Fibroblast of peridontal ligament (primary cell): ENCODE data around the gene WWOX.

ENCODE experiments used
- DNase-seq: peaks from one replicate; pipeline ENCODE4 v3.0.0-alpha.2; 2010; ENCODE audit errors: extremely low read depth

WWOX gene

GRCh38 chr16:79171504-79171903 lies 1072.0 kb downstream of the WWOX start:
- no peak for DNase-seq

DNA sequence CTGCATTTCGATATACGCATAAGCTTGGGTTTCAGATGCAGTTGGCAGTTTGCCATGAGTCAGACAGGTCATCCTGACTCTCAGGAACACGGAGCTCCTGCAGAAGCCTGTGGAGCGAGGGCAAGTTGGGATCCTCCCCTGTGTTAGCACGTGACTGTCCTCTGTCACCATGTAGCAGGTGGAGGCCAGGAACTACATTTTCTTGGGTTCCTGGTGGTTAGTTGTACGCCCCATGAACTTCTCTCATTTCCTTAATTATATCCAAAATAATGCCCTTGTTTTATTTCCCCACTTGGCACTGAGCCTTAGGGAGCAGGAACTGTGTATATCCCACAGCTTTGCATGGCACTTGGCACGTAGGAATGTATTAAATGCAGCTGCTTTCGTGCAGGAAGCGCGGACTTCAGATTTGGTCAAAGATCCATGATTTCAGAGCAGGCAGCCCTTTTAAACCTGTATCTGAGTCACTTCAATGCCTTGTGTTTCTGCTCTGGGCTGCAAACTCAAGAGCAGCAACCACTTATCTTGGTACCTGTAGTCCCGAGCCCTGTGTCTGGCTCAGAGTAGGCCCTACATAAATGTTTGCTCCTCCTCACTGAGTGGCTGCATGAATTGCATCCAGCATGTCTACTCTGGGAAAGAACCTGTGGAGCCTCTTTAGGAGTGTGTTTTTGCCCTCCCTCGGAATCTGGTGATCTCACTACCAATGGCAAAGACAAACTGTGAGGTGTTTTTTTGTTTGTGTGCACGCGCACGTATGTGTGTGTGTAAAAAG lies 1072.7 kb downstream of the WWOX start:
- no peak for DNase-seq

GRCh38 chr16:79172976-79173500 lies 1073.6 kb downstream of the WWOX start:
- DNase-seq: no peak

DNA sequence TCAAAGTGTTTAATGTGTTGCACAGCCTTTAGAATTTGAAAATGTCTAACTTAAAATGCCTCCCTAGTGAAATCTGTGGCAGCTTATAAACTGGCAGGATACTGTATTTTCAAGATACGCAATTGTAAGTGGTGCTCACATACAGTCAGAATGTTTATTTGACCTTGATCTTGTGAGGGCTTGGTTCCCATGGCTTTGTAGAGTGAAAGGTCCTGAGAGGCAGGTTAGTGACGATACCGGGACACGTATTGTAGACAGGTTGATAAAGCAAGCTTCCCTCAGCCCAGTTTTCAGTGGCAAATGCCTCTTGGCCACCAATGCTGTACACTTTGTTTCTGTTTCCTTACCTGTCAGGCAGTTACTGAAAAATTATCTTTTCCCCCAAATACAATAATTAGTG lies 1074.5 kb downstream of the WWOX start:
- no peak for DNase-seq

DNA sequence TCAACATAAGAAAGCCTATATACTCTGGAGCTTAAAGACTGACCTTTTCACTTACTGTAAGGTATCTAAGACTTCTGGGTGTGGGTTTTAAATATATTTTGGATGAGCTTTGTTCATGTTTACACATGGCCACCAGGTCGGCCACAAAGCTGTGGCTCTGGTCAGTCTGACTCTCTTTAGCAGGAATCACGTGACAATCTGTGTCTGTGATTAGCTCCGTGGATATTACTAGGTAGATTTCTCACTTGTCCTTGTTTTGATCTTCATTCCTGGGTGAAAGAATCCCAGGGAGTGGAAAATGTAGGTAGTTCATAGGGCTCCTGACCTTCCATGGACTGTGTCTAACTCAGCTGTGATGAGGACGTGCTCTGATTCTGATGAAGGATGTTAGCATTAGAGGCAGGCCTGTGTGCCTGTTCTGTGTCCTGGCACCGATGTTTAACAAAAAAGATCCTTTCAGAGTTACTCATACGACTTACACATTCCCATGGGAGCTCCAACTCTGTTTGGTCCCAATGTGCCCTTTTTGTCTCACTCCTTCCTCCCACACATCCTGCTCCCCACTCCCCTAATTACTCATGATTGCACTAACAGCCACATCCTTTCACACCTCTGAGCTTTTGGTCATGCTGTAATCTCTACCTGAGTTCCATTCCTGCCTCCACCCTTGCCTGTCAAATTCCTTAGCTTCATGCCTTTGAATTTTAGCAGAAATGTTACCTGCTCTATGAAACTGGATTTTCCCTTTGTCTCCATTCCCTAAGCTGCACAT lies 1076.0 kb downstream of the WWOX start:
- DNase-seq: no peak

- no peak for DNase-seq
Observed at GRCh38 chr16:79177018-79177417, 1077.6 kb downstream of the WWOX start.

GRCh38 chr16:79181419-79181818 lies 1082.0 kb downstream of the WWOX start:
- no peak for DNase-seq

DNA sequence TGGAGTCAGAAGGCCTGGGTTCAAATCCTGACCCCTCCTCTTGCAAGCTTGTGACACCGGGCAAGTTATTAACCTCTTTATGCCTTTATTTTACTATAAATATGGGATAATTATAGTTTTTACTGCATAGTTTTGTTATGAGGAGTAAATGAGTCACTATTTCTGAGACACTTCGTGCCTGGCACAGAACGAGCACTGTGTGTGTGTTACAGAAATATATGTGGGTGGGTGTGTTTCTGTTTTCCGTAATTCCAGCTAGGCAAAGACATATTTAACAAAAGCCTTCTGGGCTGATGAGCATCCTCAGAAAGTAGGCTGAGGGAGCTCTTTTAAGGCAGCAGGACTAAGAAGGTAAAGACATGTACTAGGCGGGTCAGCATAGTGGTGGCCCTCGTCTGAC lies 1083.2 kb downstream of the WWOX start:
- no peak for DNase-seq

DNA sequence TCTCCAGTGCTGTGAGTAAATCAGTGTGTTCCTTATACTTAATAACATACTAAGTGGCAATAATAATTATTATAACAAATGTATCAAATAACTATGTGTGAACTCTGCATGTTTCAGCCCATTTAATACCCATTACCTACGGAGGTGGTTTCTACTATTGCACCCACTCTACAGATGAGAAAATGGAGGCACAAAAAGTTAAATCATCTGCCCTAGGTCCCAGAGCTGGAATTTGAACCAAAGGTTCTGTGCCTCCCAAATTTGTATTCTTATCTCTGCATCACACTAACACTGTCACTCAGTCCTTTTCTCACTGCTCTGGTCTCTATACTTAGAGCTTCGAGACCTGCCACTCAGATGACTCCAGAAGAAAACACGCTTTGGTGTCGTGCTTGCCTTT lies 1084.1 kb downstream of the WWOX start:
- DNase-seq: no peak

- DNase-seq: no peak
Observed at GRCh38 chr16:79184464-79185030, 1085.1 kb downstream of the WWOX start.

- DNase-seq: no peak
Observed at GRCh38 chr16:79185711-79186110, 1086.3 kb downstream of the WWOX start.

GRCh38 chr16:79186196-79186595 lies 1086.7 kb downstream of the WWOX start:
- no peak for DNase-seq

- DNase-seq: no peak
Observed at GRCh38 chr16:79188115-79188738, 1088.8 kb downstream of the WWOX start.

GRCh38 chr16:79188739-79189122 lies 1089.3 kb downstream of the WWOX start:
- DNase-seq: no peak

DNA sequence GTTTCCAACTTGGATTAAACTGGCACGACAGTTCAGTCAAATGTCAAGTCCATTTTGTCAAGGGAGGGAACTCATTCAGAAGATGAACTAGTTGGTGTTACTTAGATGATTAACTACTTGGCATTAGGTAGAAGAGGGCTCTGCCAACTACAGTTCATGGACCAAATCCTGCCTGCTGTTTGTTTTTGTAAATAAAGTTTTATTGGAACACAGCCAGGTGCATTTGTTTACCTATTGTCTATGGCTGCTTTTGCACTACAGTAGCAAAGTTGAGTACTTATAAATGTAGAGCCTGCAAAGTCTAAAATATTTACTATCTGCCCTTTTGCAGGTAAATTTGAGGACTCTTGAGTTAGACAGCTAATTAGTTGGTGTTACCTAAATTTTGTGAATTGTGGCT lies 1091.1 kb downstream of the WWOX start:
- DNase-seq: no peak

DNA sequence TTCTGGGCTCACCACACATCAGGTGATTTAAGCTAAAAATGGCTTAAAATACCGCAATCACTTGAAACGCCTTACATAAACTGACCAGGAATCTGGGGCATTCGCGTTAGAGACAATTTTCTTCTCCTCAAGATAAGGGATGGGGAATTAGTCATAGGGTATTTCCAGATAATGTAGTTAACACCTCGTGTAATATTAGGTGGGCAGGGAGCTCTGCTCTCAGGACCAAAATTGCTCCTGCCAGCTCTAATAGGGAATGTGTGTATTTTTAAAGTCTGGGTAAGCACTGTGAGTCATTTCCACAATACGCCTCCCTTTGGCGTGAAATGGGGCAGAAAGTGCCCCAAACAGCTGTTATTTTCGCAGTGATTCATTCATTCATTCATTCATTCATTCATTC lies 1092.5 kb downstream of the WWOX start:
- no peak for DNase-seq

DNA sequence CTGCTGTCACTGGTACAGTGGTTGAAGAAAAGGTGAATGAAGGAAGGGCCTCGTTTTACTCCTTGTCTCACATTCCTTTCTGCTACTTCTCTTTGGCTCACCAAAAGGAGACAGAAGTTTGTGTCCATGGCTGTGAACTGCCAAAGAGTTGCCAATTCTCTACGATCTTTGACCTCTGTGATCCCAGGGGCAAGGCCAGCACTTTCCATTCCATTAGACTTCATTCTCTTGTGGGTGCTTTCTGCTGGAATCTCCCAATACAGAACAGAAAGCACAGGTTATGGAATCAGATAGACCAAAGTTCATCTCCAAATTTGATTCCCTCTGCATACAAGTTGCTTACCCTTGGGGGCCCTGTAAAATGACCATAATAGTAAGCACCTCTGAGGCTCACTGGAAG lies 1093.5 kb downstream of the WWOX start:
- no peak for DNase-seq

- DNase-seq: no peak
Observed at GRCh38 chr16:79194291-79194690, 1094.8 kb downstream of the WWOX start.

DNA sequence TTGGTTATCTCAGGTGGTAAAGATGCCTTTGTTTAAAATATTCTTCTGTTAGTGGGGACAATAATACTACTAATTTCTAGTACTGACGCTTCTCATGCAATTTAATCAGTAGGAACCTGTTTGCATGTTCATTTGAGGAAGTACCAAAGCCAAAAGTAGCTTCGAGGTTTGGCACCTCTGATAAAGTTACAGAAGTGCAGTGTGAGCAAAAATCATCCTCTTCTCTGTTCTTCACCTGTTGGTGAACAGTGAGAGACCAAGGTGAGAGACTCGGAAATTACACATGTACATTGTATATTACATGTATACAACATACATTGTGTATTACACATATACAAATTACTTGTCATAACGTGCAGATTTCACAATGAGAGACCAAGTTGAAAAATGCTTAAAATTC lies 1096.5 kb downstream of the WWOX start:
- DNase-seq: no peak

- no peak for DNase-seq
Observed at GRCh38 chr16:79201436-79201835, 1102.0 kb downstream of the WWOX start.

DNA sequence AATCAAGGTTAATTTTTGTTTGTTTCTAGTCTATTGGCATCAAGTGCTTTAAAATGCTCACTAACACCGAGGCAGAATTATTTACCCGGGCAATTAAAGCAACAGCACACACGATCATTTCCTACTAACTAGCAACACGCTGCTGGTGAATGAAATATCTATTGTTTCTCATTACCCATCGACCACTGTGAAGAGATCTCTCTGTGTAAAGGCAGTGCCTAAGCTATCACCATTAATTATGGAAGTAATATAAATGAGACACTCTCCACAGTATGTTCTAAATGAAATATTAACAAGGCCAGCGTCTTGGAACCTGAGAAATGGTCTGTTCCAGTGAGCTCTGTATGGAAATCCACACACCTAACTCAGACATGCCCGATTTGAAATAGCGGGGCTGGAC lies 1103.5 kb downstream of the WWOX start:
- no peak for DNase-seq

DNA sequence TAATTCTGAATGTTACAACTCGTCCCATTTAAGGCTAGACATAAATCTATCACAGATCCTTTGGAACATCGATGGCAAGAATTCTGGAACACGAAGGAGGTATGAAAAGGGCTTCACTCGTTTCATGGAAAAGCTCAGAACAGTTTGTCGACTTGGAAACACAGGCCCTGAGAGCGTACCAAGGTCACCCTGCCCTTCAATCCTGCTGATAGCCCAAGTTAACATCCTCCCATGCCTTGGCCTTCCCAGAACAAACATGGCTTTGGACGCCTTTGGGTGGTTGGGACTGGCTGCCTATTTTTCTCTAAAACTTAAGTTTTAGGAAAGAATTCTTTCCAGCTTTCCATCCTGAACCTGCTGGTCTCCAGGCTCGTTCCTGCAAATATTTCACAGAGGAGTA lies 1105.0 kb downstream of the WWOX start:
- DNase-seq: no peak
